OCI-LY3 (cell line): ENCODE results near the gene CXCL1.
"Not testable (repeated sequence)": the region's sequence is repeated elsewhere in the genome, so short reads cannot be mapped to it uniquely, and the experiment has no call there.

Source experiments
- CTCF ChIP-seq: fragments of 200-600, 300-600 bp; sonication (generic); IDR thresholded peaks from 2 replicates; pipeline ENCODE4 v1.5.1; 2014; ENCODE audit warnings: antibody characterized with exemption, low read length, low read depth
- EZH2phosphoT487 ChIP-seq: fragments of 200-600 bp; shearing (Covaris generic); IDR thresholded peaks from 2 replicates; pipeline ENCODE4 v1.6.1; 2018; ENCODE audit warnings: antibody characterized with exemption, mixed run types, low read depth

GRCh38 chr4:73899338-73899737 is 30.1 kb downstream of the CXCL1 start:
- not testable (repeated sequence) for TF ChIP-seq CTCF, EZH2phosphoT487
